Activated gamma-delta T cell (primary cell): Measurements from ENCODE around the gene NEK10.

Experiments used
- DNase-seq: peaks from one replicate; lab custom pipeline; 2025; lab: John Stamatoyannopoulos, UW

NEK10 gene

GRCh38 chr3:27174530-27174929 lies 194.7 kb downstream of the NEK10 start:
- no peak for DNase-seq

- DNase-seq, result no peak
These were observed 198.1 kb downstream of the NEK10 start for GRCh38 chr3:27171113-27171512.

GRCh38 chr3:27166888-27167287 lies 202.3 kb downstream of the NEK10 start:
- DNase-seq, result no peak

GRCh38 chr3:27165321-27165721 lies 203.9 kb downstream of the NEK10 start:
- no peak for DNase-seq

GRCh38 chr3:27160779-27161287 lies 208.3 kb downstream of the NEK10 start:
- no peak for DNase-seq

GRCh38 chr3:27160146-27160545 lies 209.0 kb downstream of the NEK10 start:
- no peak for DNase-seq

GRCh38 chr3:27147215-27147614 lies 222.0 kb downstream of the NEK10 start:
- DNase-seq, result no peak

- no peak for DNase-seq
These were observed 222.4 kb downstream of the NEK10 start for GRCh38 chr3:27146786-27147185.

GRCh38 chr3:27145719-27146118 lies 223.5 kb downstream of the NEK10 start:
- no peak for DNase-seq

- DNase-seq, result no peak
These were observed 227.5 kb downstream of the NEK10 start for GRCh38 chr3:27141668-27142067.

- no peak for DNase-seq
These were observed 230.6 kb downstream of the NEK10 start for GRCh38 chr3:27138562-27138961.

GRCh38 chr3:27138005-27138404 lies 231.2 kb downstream of the NEK10 start:
- no peak for DNase-seq

GRCh38 chr3:27134171-27134796 lies 234.9 kb downstream of the NEK10 start:
- DNase-seq, result no peak

- DNase-seq, result no peak
These were observed 236.1 kb downstream of the NEK10 start for GRCh38 chr3:27133060-27133459.

GRCh38 chr3:27130796-27131195 lies 238.4 kb downstream of the NEK10 start:
- DNase-seq, result no peak

- no peak for DNase-seq
These were observed 241.3 kb downstream of the NEK10 start for GRCh38 chr3:27127879-27128278.

GRCh38 chr3:27127195-27127594 lies 242.0 kb downstream of the NEK10 start:
- DNase-seq, result no peak

- DNase-seq, result no peak
These were observed 243.2 kb downstream of the NEK10 start for GRCh38 chr3:27125821-27126501.

GRCh38 chr3:27119639-27120038 lies 249.5 kb downstream of the NEK10 start:
- no peak for DNase-seq

- DNase-seq, result no peak
These were observed 253.8 kb downstream of the NEK10 start for GRCh38 chr3:27115352-27115751.

- no peak for DNase-seq
These were observed 254.5 kb downstream of the NEK10 start for GRCh38 chr3:27114684-27115083.

GRCh38 chr3:27114129-27114528 lies 255.1 kb downstream of the NEK10 start:
- no peak for DNase-seq

- no peak for DNase-seq
These were observed 259.2 kb downstream of the NEK10 start for GRCh38 chr3:27110020-27110419.

GRCh38 chr3:27108322-27108721 lies 260.9 kb downstream of the NEK10 start:
- no peak for DNase-seq
